HG03342 (cell line): ENCODE results near the gene GATA2.

ENCODE experiments used
- ATAC-seq: cut with Tn5 transposase; IDR thresholded peaks from one replicate; pipeline ENCODE4 v1.9.1; 2021; ENCODE audit warnings: mild to moderate bottlenecking, moderate library complexity; ENCODE audit not compliant: unreplicated experiment

GATA2 gene

GRCh38 chr3:128478576-128479506, 14.2 kb downstream of the GATA2 start:
- no peak for ATAC-seq

- ATAC-seq, result no peak
Measured at GRCh38 chr3:128476659-128477058, 16.3 kb downstream of the GATA2 start.

- ATAC-seq, result no peak
Measured at GRCh38 chr3:128475355-128475754, 17.6 kb downstream of the GATA2 start.

DNA sequence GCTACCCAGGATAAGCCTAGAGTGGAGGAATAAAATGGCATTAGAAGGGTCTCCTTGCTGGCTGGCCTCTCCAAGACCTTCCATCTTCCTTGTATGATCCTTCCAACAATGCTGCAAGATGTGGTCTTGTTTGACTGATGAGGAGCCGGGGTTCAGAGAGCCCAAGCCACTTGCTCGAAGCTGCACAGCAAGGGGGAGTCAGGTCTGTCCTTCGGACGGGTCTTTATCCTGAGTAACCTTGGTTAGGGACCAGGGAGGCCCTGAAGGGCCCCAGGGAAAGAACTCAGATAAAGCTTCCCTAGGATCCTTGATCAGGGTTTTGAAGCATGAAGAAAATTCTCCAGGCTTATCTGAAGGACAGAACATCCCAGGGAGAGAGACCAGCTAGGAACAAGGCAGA, 19.3 kb downstream of the GATA2 start:
- ATAC-seq, result no peak

- no peak for ATAC-seq
Measured at GRCh38 chr3:128473180-128473519, 19.9 kb downstream of the GATA2 start.

DNA sequence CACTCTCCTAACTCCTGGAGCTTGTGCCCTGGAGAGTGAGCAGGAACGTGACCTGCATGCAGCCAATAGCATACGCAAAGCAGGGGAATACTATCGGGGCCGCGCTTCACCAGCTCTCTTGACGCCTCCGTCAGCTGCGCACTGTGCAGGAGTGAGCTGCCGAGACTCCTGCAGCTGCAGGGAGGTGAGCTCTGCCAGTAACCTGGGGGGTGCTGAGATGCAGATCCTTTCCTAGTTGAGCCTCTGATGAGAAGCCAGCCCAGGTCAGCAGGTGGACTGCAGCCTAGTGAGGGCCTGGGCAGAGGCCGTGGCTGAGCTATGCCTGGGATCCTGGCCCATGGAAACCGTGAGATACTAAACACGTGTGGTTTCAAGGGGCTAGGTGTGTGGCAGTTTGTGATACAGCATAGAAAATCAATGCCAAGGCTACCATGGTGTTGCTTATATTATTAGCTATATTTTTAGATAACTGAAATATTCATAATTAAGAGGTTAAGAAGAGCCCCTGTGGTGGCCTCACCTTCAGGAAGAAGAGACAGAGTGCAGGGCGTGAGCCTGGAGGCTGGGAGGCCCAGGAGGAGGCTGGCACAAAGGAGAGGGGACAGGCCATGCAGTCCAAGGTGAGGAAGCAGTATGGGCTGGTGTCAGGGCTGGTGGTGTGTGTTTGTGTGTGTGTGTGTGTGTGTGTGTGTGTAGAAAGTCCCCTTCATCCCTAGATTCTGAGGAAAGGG, 20.4 kb downstream of the GATA2 start:
- no peak for ATAC-seq

DNA sequence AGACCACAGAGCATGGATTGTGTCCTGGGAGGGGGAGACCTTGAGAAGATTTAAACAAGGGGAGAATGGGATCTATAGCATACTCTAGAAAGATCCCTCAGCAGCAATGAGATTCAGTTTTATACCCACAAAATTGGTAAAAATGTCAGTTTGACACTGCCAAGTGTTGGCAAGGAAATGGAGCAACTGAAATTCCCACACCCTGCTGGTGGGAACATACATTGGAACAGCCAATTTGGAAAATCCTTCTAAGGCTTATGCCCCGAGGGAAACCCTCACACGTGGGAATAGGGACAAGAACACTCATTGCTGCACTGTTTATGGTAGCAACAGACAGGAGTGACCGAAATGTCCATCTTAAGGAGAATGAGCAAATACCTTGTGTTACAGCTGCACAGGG, 21.3 kb downstream of the GATA2 start:
- ATAC-seq, result no peak

GRCh38 chr3:128471110-128471509, 21.9 kb downstream of the GATA2 start:
- no peak for ATAC-seq

- no peak for ATAC-seq
Measured at GRCh38 chr3:128470134-128470899, 22.7 kb downstream of the GATA2 start.

DNA sequence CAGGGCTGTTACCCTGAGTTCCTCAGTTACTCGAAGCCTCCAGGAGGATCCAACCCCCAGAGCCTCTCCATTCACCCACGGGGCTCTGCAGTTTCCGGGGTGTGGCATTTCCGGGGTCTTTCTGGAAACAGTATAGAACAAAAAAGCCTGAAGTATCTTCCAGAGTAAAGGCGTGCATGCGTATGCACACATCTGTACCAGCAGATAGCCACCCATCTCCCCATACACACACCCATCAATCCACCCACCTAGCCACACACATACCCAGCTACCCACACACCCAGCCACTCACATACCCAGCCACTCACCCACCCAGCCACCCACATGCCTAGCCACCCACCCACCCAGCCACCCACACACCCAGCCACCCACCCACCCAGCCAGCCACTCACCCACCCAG, 23.4 kb downstream of the GATA2 start:
- ATAC-seq, result no peak

- ATAC-seq, result no peak
Measured at GRCh38 chr3:128468791-128469527, 24.0 kb downstream of the GATA2 start.

- no peak for ATAC-seq
Measured at GRCh38 chr3:128468285-128468790, 24.7 kb downstream of the GATA2 start.

DNA sequence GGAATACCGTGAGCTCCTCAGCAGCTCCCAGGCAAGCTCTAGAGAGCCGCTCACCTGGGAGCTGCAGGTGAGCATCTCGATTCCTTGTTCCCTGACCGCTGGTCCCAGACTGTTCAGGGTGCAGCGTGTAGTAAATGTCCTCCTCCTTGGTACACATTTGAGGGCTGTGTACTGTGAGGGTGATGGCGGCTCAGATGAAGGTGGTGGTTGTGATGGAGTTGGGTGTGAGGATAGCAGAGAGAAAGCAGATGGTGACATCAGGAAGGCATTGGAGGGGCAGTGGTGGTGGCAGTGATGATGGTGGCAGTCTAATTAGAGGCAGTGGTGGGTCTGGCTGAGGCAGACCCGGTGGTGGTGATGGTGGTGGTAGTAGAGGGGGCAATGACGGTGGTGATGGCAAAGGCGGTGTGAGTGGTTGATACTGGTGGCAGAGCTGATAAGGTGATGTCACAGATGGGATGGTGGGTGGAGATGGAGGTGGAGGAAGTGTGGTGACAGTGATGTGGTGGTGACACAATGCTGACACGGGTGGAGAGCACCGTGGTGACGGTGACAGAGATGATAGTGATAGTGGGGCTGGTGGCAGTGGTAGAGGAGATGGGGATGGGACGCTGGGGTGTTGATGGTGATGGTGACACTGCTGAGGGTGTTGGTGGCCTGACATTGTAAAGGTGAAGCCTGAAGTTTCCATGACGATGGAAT, 26.0 kb downstream of the GATA2 start, which contains the start of gene DNAJB8:
Gene DNAJB8, minus strand, starts transcription at position 51 of the 702 bp plus-strand sequence. CDS start 3,645 bp downstream, outside the sequence.
- no peak for ATAC-seq

DNA sequence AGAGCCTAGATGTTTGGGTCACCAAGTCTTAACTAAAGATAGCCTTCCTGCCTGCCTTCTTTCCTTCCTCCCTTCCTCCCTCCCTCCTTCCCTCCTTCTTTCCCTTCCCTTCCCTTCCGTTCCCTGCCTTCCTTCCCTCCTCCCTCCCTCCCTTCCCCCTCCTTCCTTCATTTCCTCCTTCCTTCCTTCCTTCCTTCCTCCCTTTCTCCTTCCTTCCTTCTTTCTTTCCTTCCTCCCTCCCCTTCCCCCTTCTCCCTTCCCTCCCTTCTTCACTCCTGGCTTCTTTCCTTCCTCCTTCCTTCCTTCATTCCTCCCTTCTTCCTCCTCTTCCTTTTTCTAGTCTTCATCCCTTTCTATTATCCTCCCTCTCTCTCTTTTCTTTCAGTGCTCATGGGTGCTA, 28.3 kb downstream of the GATA2 start:
- ATAC-seq, result no peak

DNA sequence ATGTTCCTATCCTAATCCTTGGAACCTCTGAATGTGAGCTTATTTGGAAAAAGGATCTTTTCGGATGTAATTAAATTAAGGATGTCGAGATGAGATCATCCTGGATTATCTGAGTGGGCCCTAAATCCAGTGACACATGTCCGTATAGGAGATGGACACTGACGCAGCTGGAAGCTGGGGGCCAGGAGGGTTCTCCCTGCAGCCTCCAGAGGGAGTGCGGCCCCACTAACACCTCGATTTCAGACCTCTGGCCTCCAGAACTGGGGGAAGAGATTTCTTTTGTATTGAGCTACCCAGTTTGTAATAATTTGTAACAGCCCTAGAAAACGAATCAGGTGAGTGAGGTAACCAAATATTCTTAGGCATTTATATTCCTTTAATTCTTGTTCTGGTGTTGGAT, 28.8 kb downstream of the GATA2 start:
- ATAC-seq, result no peak

- ATAC-seq, result no peak
Measured at GRCh38 chr3:128463771-128464170, 29.2 kb downstream of the GATA2 start.

DNA sequence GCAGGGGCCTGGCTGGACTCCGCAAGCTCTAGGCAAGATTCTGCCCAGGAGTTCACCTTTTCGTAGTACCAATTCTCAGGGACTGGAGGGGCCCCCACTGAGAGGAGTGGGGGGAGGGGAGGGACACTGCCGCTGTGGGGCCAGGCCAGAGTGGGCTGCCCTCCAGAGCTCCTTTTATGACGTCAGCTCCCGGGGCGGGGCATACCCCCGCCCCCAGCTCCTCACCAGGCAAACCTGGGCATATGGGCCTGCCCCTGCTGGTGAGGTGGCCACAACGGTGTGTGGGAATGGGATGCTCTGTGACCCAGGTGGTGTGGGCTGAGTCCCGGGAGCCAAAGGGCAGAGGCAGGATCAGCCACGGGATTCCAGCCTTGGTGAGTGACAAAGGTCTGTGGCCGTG, 29.6 kb downstream of the GATA2 start:
- ATAC-seq, result no peak

- ATAC-seq, result no peak
Measured at GRCh38 chr3:128462931-128463330, 30.1 kb downstream of the GATA2 start.

GRCh38 chr3:128462341-128462910, 30.6 kb downstream of the GATA2 start:
- no peak for ATAC-seq
